Measurements from ENCODE around the gene PSORS1C2.

The PSORS1C2 gene

DNA sequence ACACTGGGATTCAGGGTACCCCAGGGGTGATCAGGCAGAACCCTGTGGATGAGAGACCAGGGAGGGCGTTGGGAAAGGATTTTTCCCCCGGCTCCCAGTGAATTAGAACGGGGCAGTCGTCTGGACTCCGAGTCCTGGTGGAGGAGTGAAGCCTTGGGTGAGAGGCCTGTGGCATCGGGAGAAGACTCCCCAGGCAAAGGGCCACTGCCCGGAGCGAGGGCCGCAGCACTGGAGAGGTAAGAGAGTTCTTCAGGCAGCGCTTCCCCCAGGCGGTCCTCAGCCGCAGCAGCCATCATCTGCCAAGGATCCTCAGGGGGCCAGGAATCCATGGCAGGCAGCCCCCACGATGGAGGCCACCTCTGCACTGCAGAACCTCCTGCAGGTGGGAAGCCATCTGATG, 27.2 kb downstream of the PSORS1C2 start:
- no peak for DNase-seq

DNA sequence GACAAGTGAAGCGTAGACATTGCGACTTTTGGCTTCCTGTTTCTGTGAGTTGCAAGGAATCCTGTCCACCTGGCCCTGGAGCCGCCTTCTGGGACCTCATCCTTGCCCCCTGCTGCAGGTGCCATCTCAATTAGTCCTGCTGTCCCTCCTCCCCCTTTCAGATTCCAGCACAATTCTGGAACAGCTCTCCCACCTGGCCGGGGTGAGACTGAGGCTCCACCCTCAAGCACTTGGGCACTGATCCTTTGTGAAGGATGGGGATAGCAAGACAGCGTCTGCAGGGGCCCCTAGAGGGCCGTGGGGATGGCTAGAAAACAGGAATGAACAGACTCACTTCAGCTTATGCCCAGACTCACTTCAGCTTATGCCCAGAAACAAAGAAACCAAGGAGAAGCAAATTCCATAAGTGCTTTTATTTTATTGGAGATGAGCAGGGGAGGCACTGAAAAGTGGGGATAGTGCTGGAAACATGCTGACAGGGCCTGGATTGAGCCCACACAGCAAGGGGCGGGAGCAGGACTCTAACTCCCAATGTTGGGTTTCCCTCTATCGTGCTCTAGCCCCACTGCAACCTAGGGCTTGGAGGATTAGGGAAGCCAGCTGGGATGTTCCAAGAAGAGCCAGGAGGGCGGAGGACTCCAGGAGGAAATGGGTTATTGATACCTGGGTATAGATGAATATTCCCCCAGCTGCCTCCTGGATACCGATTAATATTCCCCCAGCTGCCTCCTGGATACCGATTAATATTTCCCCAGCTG, 27.9 kb downstream of the PSORS1C2 start:
- DNase-seq, result no peak

DNA sequence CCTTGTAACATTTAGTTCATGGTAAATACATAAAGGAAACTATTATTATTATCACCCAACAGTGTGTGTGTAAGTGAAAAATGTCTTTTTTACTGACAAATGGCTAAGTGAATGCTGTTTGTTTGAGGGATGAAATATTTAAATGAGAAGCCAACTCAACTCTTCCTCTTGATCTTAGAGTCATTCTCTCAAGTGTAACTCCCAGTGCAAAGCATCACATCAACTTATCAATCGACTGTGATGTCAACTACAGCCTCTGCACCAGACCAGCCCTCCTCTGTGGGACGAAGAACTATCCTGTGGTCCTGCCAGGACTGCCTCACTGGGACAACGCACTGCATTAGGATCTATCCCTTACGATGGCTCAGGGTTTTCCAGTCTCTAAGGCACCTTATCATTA, 31.8 kb downstream of the PSORS1C2 start:
- no peak for DNase-seq

DNA sequence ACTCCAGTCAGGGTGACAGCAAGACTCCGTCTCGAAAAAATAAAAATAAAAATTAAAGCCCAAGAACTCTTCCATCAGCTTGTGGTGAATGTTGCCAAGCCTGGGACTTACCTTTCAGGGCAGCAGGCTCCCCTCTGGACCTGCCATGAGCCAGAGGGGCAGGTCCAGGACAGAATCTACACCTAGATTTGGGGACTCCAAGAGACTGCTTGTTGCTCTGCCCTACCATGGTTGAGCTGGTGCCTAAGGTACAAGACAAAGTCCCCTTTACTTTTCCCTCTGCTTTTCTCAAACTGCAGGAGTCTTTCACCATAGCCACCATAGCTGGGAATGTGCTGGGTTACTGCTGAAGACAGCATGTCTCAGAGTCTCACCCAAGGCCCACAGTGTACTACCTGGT, 35.7 kb downstream of the PSORS1C2 start:
- no peak for DNase-seq

DNA sequence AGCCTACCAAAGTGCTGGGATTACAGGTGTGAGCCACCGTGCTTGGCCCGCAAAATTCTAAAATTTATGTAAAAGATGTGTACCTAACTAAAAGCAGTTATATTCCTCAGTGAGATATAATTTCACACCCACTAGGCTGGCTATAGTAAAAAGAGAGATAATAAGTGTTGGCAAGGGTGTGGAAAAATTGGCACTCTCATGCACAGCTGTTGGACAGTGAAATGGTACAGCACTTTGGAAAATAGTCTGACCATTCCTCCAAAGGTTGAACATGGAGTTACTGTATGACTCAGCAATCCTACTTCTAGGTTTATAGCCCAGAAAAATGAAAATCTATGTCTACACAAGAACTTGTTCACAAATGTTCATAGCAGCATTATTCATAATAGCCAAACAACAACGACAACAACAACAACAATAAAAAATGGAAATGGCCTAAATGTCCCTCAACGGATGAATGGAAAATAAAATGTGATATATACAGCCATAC, 40.4 kb downstream of the PSORS1C2 start:
- no peak for DNase-seq

DNA sequence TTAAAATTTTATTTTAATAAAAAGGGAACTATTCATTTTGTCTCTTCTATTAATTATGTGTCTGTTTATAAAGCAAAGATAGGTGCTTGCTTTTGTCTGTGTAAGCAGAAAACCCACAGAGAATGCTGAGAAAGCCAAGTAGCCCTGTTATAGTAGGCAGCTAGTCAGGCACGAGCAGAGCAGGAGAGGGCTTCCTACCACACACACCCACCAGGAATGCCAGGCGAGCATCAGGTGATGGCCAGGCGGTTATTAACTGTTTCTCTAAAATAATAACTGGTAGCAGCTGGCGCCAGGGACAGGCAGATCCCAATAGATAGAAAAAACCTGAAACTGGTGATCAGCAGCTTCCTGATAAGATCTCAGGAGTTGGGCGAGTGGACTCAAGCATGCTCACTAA, 42.2 kb downstream of the PSORS1C2 start:
- DNase-seq, result no peak

DNA sequence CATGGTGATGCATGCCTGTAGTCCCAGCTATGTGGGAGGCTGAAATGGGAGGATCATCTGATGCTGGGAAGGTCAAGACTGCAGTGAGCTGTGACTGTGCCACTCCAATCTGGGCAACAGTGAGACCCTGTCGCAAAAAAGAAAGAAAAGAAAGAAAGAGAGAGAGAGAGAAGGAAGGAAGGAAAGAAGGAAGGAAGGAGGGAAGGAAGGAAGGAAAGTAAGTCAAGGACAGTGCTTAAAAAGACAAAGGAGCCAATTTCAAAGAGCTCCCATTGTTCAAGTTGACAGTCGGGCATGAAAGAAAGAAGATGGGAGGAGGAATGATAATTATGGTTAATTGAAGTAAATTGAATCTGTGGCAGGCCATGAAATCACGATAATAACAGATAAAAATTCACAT, 42.7 kb downstream of the PSORS1C2 start:
- no peak for DNase-seq

DNA sequence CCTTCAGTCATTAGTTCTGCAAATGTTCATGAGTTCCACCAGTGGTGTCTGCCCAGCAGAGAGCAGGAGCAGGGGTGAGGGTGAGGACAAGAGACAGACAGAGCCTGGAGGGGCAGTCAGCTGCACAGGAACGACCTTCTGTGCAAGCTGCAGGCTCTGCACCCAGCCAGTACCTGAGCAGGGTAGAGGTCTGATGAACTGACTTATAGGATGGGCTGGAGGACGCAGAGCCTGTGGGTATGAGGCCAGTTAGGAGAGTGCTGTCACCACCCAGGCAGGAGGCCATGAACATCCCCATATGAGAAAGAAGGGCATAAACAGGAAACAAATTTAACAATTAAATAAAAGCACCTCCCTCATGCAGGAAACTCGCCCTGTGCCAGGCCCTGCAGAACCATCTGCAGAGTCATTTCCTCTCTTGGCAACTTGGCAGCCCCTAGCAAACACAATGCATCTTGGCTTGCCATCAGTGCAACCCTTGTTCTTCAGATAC, 44.4 kb downstream of the PSORS1C2 start:
- DNase-seq, result no peak

DNA sequence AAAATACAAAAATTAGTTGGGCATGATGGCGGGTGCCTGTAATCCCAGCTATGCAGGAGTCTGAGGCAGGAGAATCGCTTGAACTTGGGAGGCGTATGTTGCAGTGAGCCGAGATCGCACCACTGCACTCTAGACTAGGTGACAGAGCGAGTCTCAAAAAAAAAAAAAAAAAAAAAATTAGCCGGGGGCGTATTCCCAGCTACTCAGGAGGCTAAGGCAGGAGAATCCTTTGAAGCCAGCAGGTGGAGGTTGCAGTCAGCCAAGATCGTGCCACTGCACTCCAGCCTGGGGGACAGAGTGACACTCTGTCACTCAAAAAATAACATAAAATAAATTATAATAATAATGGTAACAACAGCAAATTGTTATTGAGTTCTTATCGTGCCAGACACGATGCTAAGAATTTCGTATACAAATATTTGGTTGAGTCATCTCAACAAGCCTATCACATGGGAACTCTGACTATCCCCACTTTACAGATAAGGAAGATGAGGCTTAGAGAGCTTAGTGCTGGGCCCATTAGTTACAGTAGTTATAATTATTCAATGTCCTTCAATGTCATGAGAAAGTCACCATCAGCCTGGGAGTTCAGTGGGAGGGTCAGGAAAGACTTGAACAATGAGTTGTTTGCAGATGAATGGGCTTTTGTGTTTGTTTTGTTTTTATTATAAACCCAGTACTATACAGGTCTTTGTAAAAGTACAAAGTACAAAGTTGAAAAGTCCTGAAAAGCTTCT, 45.9 kb downstream of the PSORS1C2 start:
- no peak for DNase-seq

DNA sequence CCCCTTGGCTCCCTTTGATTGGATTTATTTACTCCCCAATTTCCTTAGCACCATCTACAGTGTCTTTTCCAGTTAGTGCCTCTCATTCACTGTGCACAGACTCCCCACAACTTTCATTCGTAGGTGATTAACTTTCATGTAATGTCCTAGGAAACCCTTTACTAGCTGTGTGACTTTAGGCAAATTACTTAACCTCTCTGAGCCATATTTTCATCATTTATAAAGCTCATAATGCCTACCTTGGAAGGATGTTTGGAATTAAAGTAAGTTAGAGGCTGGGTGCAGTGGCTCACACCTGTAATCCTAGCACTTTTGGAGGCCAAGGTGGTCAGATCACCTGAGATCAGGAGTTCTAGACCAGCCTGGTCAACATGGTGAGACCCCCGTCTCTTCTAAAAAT, 46.6 kb downstream of the PSORS1C2 start:
- DNase-seq, result no peak

DNA sequence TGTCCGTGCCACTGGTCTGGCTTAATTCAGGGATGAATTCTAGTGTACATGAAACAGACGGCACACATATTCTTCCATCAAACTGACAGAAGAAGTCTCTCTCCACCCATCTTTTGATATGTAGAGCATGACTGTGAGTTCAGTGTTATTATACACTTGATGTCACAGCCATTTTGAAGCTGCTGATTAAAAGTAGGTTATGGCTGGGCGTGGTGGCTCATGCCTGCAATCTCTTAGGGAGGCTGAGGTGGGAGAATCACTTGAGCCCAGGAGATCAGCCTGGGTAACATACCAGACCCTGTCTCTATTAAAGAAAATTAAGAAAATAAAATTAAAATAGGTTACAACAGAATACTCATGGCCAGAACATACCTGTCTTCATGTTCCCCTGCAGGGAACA, 47.2 kb downstream of the PSORS1C2 start:
- DNase-seq, result no peak

DNA sequence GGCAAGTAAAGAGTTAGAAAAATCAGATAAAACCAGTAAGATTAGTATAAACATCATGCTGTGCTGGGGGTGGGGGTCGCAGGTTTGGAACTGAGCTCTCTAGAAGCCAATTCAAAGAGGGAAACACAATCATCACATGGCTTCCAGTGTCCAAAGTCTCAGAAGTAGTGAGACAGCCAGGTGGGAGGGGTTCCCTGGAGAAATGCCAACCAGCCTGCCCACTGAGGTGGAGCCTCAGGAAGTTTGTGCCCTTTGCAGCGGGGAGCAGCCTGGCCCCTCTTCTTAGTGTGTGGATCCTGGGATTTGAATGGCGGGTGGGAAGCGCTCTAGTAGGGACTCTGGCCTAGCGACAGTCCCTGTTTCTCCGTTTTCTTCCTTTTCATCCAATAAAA, 47.9 kb downstream of the PSORS1C2 start:
- no peak for DNase-seq

DNA sequence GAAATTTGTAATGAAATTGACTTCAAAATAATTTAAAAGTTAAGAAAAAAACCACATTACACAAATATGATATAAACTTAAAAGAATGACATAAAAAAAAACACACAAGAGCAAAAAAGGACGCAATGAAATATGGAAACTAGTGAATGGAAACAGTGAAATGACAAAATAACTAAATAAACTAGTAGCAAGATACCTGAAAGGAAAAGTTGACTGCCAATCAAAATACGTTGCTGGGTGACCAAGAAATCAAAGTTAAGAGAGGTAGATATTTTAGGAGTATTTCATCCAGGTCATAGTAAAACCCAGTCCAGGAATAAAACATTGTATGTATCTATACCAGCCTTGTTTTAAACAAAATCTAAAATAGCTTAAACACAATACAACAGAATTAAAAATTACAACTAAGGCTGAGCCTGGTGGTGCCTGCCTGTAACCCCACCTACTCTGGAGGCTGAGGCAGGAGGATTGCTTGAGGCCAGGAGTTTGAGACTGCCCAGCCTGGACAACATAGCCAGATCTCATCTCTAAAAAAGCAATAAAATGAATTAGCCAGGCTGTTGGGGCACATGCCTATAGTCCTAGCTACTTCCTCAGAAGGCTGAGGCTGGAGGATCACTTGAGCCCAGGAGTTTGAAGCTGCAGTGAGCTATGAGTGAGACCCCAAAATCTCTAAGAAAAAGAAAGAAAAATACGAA, 48.4 kb downstream of the PSORS1C2 start:
- no peak for DNase-seq

Measured in amniotic stem cell (primary cell).